ENCODE results near the gene RAB17.

- TF ChIP-seq POLR2A (IDR thresholded peaks at IDR 0.05) (no peak), CTCF (IDR thresholded peaks at IDR 0.05 in 8 of 11, conservative IDR thresholded peaks at IDR 0.05 in 3 of 11) (no peak), POLR2AphosphoS5 (IDR thresholded peaks at IDR 0.05) (no peak)
These were observed 37.6 kb downstream of the RAB17 start for GRCh38 chr2:237552908-237553307.

Data from spleen (tissue), 7 donors.